HG03439 (cell line): ENCODE data around the gene A1BG.
"Not testable (repeated sequence)": the region's sequence is repeated elsewhere in the genome, so short reads cannot be mapped to it uniquely, and the experiment has no call there.

ENCODE experiments used
- ATAC-seq: cut with Tn5 transposase; IDR thresholded peaks from one replicate; pipeline ENCODE4 v1.9.1; 2021; ENCODE audit warnings: mild to moderate bottlenecking, moderate library complexity; ENCODE audit not compliant: unreplicated experiment

The A1BG gene

GRCh38 chr19:58338825-58339558 is 14.3 kb downstream of the A1BG start:
- no peak for ATAC-seq

- no peak for ATAC-seq
Measured at GRCh38 chr19:58338336-58338735, 15.0 kb downstream of the A1BG start.

GRCh38 chr19:58336820-58337219 is 16.5 kb downstream of the A1BG start:
- no peak for ATAC-seq

GRCh38 chr19:58336216-58336615 is 17.1 kb downstream of the A1BG start:
- ATAC-seq = no peak

GRCh38 chr19:58335630-58336029 is 17.7 kb downstream of the A1BG start:
- no peak for ATAC-seq

GRCh38 chr19:58334691-58335249 is 18.5 kb downstream of the A1BG start:
- ATAC-seq = no peak

GRCh38 chr19:58332697-58333096 is 20.6 kb downstream of the A1BG start:
- no peak for ATAC-seq

- ATAC-seq = no peak
Measured at GRCh38 chr19:58330458-58330857, 22.8 kb downstream of the A1BG start.

- no peak for ATAC-seq
Measured at GRCh38 chr19:58328999-58329398, 24.3 kb downstream of the A1BG start.

- ATAC-seq = peak; percentile 82
Measured at GRCh38 chr19:58326914-58327726, 26.2 kb downstream of the A1BG start, which contains the start of gene ZSCAN22. ZSCAN22 (plus strand) TSS chr19:58326994; CDS start chr19:58334803, 7,809 bp downstream.

GRCh38 chr19:58326501-58326913 is 26.8 kb downstream of the A1BG start:
- no peak for ATAC-seq

- no peak for ATAC-seq
Measured at GRCh38 chr19:58325311-58326022, 27.8 kb downstream of the A1BG start.

- ATAC-seq = no peak
Measured at GRCh38 chr19:58319241-58319640, 34.1 kb downstream of the A1BG start.

GRCh38 chr19:58318297-58318696 is 35.0 kb downstream of the A1BG start:
- ATAC-seq = no peak

GRCh38 chr19:58317476-58318072 is 35.7 kb downstream of the A1BG start:
- ATAC-seq = no peak

GRCh38 chr19:58315580-58315979 is 37.7 kb downstream of the A1BG start:
- no peak for ATAC-seq

GRCh38 chr19:58311345-58311865 is 41.9 kb downstream of the A1BG start:
- no peak for ATAC-seq

GRCh38 chr19:58310685-58311084 is 42.6 kb downstream of the A1BG start:
- ATAC-seq = not testable (repeated sequence)

GRCh38 chr19:58307736-58308135 is 45.6 kb downstream of the A1BG start:
- no peak for ATAC-seq

- no peak for ATAC-seq
Measured at GRCh38 chr19:58305932-58306323, 47.4 kb downstream of the A1BG start.
